ENCODE data around the gene SHLD3.
"Not testable (repeated sequence)": the region's sequence is repeated elsewhere in the genome, so short reads cannot be mapped to it uniquely, and the experiment has no call there.

DNA sequence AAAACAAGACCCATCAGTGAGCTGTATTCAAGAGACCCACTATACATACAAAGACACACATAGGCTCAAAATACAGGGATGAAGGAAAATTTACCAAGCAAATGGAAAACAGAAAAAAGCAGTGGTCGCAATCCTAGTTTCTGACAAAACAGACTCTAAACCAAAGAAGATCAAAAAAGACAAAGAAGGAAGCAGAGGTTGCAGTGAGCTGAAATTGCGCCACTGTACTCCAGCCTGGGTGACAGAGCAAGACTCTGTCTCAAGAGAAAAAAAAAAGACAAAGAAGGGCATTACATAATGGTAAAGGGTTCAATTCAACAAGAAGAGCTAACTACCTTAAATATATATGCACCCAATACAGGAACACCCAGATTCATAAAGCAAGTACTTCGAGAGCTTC, 51.2 kb downstream of the SHLD3 start:
- TF ChIP-seq, protein P1, sequence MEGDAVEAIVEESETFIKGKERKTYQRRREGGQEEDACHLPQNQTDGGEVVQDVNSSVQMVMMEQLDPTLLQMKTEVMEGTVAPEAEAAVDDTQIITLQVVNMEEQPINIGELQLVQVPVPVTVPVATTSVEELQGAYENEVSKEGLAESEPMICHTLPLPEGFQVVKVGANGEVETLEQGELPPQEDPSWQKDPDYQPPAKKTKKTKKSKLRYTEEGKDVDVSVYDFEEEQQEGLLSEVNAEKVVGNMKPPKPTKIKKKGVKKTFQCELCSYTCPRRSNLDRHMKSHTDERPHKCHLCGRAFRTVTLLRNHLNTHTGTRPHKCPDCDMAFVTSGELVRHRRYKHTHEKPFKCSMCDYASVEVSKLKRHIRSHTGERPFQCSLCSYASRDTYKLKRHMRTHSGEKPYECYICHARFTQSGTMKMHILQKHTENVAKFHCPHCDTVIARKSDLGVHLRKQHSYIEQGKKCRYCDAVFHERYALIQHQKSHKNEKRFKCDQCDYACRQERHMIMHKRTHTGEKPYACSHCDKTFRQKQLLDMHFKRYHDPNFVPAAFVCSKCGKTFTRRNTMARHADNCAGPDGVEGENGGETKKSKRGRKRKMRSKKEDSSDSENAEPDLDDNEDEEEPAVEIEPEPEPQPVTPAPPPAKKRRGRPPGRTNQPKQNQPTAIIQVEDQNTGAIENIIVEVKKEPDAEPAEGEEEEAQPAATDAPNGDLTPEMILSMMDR (conservative IDR thresholded peaks at IDR 0.05; ENCODE audit: low read length), result not testable (repeated sequence)
- not testable (repeated sequence) for TF ChIP-seq EZH2phosphoT487 (IDR thresholded peaks at IDR 0.05; ENCODE audit: borderline replicate concordance, low read depth, low read length)

All from OCI-LY7 (cell line).